GM21390 (cell line): Measurements from ENCODE around the gene NIT2.
"Not testable (repeated sequence)": the region's sequence is repeated elsewhere in the genome, so short reads cannot be mapped to it uniquely, and the experiment has no call there.

ENCODE experiments used
- ATAC-seq: cut with Tn5 transposase; IDR thresholded peaks from one replicate; pipeline ENCODE4 v1.9.1; 2021; ENCODE audit not compliant: unreplicated experiment

Gene NIT2

DNA sequence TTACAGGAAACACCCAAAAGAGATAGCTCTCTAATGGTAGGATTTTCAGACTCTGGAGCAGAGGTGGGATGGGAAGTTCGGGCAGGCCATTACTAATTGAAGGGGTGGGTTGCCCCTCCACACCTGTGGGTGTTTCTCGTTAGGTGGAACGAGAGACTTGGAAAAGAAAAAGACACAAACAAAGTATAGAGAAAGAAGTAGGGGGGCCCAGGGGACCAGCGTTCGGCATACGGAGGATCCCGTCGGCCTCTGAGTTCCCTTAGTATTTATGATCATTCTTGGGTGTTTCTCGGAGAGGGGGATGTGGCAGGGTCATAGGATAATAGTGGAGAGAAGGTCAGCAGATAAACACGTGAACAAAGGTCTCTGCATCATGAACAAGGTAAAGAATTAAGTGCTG, 1.7 kb downstream of the NIT2 start:
- ATAC-seq = not testable (repeated sequence)

DNA sequence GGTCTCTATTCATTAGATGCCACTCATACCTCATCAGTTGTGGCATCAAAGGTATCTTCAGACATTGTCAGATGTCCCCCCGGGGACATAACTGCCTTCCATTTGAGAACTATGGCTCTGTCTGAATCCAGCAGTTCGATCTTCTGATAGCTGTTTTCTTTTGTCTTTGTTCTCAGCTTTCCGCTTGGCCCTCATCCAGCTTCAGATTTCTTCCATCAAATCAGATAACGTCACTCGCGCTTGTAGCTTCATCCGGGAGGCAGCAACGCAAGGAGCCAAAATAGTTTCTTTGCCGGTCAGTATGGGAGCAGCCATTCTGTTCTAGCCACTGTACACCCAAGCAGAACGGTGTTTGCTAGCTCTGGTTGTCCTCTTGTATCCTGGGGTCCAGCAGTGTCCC, 4.4 kb downstream of the NIT2 start:
- no peak for ATAC-seq

DNA sequence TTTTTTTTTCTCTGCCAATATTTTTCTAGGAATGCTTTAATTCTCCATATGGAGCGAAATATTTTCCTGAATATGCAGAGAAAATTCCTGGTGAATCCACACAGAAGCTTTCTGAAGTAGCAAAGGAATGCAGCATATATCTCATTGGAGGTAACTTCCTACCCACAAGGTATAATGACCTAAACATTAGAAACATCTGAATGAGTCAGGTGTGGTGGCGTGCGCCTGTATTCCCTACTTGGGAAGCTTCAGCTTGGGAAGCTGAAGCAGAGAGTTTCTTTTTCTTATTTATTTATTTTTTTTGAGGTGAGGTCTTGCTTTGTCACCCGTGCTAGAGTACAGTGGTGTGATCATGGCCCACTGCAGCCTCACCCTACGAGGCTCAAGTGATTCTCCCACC, 5.2 kb downstream of the NIT2 start:
- no peak for ATAC-seq

DNA sequence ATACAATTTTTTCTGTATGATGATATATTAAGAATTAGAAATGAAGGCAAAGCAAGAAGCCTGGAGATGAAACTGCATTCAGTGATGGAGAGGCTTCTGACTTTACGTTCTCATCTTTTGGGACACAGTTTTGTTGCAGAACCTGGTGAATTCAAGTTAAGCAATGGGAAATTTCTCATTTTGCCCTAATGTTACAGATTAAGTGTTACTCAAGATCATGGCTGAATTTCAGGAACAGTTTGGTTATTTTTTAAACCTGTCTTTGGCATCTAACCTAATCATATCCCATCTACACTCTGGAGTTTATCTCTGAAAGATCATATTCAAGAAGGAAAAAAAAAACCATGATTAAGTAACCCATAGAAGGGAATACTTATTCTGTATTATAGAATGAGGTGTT, 6.0 kb downstream of the NIT2 start:
- ATAC-seq = no peak

DNA sequence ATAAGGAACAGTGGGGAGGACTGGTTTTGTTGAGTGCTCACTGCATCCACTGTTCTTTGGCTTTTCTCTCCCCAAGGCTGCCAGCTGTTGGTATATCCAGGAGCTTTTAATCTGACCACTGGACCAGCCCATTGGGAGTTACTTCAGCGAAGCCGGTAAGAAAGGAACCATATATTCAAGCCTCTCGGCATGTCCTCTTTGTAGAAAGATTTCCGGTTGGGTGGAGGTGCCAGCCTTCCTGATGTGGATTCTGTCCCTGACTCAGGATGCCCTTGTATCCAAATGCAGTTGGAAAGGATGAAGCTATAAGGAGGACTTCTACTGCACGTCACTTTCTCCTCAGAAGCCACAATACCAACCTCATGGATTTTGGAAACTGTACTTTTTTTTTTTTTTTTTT, 14.2 kb downstream of the NIT2 start:
- no peak for ATAC-seq

DNA sequence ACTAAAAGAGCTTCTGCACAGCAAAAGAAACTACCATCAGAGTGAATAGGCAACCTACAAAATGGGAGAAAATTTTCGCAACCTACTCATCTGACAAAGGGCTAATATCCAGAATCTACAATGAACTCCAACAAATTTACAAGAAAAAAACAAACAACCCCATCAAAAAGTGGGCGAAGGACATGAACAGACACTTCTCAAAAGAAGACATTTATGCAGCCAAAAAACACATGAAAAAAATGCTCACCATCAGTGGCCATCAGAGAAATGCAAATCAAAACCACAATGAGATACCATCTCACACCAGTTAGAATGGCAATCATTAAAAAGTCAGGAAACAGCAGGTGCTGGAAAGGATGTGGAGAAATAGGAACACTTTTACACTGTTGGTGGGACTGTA, 17.2 kb downstream of the NIT2 start:
- not testable (repeated sequence) for ATAC-seq

DNA sequence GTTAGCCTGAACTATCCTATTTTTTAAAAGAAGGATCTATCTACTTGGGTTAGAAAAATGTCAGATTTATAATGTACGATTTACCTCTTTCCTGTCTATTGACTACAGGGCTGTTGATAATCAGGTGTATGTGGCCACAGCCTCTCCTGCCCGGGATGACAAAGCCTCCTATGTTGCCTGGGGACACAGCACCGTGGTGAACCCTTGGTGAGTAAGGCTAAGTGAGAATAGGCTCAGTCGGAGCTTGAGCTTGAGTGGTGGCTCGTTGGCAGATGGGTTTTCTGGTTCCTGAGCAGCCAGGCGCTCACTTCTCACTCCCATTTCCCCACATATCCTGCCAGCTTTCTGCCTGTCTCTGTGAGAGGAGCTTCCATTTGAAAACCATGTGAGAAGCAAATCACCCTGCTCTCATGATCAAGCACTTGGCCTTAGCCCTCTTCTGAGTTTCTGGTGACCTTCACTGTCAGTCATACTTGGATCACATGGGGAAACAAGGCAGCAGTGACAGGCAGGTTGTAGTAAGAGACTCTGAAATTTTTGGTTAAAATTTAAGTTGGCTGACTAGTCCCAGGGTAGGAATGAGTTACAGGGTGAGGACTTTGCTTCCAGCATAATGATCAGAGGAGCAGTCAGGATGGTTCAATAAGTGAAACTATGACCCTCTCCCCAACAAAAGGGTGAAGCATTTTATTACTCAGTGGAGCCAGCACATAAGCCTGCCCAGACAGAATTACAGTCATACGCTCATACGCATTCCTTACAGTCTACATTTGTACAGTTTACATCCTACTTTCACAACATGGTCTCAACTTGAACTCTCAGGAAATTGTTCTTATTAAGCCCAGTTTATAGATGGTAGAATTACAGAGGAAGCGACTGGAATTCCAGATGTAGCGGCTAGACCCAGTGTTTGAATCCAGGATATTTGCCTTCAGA, 18.0 kb downstream of the NIT2 start:
- no peak for ATAC-seq

DNA sequence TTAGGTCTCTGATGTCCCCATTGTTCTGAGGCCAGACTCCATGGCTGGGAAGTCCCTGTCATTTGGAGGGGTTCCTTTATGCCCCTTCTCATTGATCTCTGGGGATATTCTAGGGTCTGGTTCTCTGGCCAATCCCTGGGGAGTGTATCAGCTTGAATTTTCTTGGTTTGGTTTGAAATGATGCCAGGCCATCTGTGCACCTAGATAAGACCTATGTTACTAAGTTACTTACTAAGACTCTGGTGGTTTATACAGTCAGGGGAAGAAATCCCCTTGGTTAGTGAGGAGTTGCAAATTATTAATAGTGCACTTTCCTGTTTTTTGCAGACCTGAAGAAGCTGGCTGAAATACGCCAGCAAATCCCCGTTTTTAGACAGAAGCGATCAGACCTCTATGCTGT, 20.3 kb downstream of the NIT2 start:
- ATAC-seq = no peak

DNA sequence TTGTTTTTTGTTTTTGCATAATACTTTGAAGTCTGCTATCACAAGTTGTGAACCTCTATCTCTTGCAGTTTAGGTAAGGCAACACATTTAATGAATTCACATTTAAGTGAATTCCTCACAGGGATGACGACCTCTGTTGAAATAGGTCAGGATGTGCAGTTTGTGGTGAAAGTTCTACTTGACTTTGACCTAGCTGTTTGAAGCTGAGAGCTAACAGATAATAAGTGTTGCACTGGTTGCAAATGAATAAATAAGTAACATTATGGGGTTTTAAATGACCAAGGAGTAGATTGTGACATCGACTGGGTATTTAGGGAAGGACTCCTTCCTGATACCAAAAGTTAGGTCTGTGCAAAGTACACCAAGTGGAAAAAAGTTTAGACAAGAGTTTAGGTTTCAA, 23.9 kb downstream of the NIT2 start:
- no peak for ATAC-seq

DNA sequence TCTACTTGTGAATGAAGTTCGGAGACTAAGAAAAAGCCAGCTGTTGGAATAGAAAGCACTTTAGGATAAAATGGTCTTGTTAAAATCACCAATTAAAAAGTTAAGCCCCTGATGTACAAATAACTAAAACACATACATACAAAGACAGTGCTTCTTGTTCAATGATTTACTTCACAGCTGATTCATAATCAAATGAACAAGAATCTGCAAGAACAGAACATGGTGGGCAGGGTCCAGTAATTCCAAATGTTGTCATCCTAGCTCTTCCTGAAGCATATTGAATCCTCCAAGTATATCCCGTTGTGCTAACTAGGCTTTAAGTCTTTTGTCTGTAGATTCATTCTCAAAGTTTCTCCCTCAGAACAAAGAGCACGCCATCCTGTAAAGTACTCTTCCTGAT, 24.5 kb downstream of the NIT2 start:
- no peak for ATAC-seq

DNA sequence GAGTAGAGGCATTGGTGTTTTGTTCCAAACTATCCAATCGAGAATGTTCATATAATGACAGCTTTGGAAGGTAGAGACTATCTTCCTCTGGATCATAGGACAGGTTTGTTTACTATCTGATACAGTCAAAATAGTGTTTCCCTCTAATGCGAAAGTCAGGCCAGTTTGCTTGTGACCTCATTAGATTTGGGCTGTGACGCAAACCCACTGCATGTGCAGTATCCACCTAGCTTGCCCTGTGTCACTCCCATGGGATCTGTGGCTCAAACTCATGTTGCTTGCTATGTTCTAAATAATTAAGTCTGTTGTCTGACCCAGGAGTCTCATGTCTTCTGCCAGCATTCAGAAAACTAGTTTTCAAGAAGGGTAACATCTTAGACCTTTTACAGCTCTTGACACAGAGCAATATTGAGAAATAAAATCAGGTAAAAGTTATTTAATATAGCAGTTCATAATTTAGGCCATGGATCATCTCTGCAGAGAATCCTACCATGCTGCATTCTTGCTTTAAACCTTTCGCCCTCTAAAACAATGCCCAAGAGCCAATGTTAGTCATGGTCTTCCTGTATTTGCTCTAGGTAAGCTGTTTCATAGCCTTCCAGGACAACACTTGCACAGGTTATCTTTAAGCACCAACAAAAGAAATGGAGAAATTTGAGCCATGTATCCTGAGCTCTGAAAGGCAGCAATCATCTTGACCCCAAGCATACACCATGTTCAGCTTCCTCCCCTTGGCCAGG, 26.4 kb downstream of the NIT2 start:
- ATAC-seq = no peak

DNA sequence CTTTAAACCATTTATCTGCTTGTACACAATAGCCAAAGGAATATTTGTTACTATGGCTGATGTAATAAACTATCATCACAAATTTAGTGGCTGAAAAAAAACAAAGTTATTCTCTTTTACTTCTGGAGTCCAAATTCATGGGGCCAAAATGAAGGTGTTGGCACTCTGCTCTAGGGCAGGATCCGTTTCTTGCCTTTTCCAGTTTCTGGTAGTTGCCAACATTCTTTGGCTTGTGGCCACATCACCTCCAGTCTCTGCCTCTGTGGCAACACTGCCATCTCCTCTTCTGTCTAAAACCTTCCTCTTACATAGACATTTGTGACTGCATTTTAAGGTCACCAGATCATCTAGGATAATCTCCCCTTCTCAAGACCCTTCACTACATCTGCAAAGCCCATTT, 27.3 kb downstream of the NIT2 start:
- no peak for ATAC-seq

DNA sequence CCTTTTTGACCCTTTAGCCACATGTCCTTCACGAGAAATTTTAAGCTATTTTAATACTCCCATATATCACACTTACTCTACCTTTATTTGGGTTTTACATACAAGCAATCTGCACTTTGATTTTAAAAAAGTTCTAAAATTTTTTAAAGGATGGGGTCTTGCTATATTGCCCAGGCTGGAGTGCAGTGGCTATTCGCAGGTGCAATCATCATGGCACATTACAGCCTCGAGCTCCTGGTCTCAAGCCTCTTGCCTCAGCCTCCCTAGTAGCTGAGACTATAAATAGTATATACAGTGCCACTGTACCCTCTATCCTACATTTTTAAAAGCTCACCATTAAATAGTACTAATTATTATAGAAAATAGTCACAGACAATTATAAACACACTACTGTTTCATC, 29.9 kb downstream of the NIT2 start:
- no peak for ATAC-seq

DNA sequence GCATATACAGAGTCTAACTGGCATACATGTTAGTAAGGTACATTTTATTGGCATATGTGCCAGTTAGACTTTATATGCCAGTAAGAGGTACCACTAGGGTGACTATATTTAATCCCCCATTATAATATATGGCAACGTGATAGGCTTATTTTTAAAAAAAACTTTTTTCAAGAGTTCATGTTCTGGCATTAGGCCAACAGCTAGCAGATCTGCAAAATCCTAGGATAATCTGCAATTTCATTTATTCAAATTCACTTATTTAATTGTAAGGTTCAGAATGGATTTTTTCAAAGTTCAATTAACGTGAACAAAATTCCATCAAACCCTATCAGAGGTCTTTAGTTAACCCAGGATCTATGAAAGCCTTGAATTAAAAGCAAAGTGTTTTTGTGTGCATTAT, 31.9 kb downstream of the NIT2 start:
- ATAC-seq = no peak

DNA sequence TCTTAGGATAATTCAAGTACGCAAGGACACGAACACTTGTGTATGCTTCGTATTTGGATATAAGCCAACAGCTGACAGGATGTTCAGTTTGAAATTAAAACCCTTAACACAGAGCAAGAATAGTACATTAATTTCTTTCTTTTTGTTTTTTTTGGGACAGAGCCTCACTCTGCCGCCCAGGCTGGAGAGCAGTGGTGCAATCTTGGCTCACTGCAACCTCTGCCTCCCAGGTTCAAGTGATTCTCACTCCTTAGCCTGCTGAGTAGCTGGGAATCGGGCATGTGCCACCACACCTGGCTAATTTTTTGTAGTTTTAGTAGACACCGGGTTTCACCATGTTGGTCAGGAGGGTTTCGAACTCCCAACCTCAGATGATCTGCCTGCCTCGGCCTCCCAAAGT, 33.9 kb downstream of the NIT2 start:
- ATAC-seq = no peak

DNA sequence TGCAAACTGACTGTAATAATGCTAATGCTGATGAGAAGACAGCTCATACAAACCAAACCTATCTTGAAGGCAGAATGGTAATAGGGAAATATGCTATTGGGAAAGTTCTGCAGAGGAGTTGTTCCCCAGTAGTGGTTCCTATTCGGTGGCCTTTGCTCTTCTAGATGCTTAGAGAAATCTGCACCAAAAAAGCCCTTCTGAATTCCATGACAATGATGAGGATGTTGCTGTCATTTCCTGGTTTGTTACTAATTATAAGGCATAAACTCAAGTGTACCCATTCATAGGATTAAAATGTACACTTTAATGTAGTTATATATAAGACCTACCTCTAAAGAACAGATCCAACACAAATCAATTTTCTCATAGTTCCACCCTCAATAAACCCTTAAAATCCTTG, 36.2 kb downstream of the NIT2 start:
- ATAC-seq = no peak

DNA sequence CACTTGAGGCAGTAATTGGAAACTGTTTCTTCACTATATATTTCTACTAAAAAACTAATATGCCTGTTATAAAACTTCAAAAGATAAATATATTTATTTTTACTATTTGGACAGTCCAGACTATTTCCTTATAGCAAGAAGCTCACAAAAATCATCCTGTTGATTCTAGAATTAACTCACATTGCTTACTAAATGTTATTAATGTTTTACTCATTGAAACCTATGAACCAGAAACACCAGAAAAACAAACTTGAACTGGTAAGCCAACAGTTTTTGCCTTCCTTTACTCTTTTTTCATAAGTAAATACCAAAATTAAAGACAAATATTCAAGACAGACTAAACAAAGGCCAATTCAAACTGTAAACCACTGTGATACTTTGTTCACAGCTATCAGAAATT, 40.0 kb downstream of the NIT2 start:
- no peak for ATAC-seq

DNA sequence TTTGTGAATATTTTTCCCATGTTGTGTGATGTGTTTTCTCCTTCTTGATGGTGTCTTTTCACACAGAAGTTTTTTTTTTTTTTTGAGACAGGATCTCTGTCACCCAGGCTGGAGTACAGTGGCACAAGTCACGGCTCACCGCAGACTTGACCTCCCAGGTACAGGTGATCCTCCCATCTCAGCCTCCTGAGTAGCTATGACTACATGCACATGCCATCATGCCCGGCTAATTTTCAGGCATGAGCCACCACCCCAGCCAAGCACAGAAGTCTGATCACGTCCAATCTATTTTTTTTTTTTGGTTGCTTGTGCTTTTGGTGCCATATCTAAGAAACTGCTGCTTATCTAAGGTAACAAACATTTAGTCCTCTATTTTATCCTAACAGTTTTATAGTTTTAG, 41.7 kb downstream of the NIT2 start:
- no peak for ATAC-seq

DNA sequence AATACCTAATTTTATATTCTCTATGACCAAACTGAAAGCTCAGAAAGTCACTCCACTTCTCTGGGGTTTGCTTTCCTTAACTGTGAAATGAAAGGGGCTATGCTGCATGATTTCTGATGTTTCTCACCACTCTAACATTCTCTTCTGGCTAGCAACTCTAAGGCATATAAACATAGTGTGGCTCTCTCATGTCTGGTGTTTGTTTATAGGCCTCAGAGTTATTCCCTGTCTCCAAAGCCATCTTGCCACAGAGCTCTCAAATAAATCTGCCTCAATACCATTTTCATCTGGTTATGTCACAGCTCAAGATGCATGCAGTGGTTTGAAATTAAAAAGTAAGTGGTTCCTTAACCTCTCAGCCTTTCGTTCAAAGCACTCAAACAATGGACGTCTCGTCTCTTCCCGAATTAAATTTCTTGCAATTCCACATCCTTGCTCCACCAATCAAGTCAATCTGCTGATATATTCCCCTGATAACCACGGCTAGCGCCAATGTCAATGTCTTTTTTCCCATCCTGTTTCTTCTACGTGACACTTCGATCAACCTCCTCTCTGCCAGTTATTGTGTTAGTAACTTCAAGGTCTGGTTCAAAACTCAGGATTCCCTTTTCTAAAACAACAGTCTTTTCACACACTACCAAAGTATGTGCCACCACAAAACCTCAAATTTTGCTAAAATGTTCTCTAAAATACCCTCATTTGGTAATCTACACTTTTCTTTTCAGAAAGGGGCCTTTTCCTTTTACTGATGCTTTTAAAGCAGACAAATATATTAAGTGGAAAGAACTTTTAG, 50.4 kb downstream of the NIT2 start:
- no peak for ATAC-seq

DNA sequence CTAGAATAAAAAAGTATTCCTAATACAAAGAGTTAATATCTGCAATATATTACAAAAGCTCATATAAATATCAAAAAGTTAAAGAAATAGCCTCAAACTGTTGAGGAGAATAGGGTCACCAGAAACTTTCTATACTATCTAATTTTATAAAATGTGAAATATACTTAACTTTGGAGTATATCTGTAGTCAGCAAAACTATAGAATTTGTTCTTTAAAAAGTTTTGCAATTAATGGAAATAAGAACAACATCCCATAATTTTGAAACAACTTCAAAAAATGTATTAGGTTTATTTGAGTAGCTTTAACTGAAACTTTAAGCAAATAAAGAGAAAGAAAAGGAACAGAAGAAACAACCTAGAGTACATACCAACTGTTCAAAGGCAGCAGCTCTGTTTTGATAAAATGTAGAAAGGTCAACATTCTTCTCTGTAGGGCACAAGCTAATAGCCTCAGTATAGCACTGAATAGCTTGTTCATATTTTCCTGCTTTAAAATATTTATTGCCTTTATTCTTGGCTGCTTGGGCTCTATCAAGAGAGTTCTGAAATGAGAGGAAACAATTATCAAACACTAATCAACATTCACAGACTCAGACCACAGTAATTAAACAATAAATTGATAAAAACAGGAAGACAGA, 52.0 kb downstream of the NIT2 start:
- ATAC-seq = no peak

DNA sequence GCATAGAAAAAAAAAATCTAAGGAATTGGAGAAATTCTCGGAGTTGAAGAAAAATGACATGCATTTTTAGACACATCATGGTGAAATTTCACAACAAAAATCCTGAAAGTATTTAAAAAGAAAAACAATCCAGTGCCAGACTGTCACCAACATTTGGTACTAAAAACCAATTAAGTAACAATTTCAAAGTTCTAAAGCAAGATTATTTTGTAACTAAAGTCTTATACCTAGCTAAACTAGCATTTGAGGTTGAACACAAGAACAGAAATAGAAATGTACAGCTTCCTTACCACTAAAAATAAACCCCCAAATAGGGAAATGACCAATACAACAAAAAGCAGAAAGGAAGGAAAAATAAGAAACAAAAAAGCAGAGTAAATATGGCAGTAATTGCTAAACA, 54.5 kb downstream of the NIT2 start:
- no peak for ATAC-seq
